Liver (tissue), 9 donors: ENCODE results near the gene KIF11. TPM values are rescaled to one million over a fixed set of nuclear protein-coding genes. Genes with fewer than 3 reads are reported as not detected.

Experiments
- DNase-seq: peaks from one replicate; pipeline ENCODE4 v3.0.0-alpha.2; 2017; ENCODE audit warnings: low spot score
- H3K27ac ChIP-seq, 2 donors: one replicate each; pipeline ENCODE4 v1.7.0; 2013; ENCODE audit warnings: inconsistent platforms in 2 of 2, low read length in 2 of 2, control low read depth in 1 of 2, low read depth in 1 of 2, mild to moderate bottlenecking in 1 of 2
- H3K27me3 ChIP-seq, 4 donors: one replicate each; pipeline versions ENCODE4 v1.6.1 to v1.7.0; 2013; ENCODE audit warnings: low read length in 3 of 4, inconsistent platforms in 1 of 4, mild to moderate bottlenecking in 1 of 4, moderate library complexity in 1 of 4; ENCODE audit not compliant: control insufficient read depth in 4 of 4, insufficient read depth in 4 of 4
- H3K36me3 ChIP-seq, 4 donors: one replicate each; pipeline versions ENCODE4 v1.6.1 to v1.7.0; 2013; ENCODE audit warnings: low read length in 3 of 4, mild to moderate bottlenecking in 3 of 4, low read depth in 1 of 4, moderate library complexity in 1 of 4; ENCODE audit not compliant: control insufficient read depth in 4 of 4, insufficient read depth in 3 of 4
- H3K4me1 ChIP-seq, 4 donors: one replicate each; pipeline versions ENCODE4 v1.6.1 to v1.7.0; 2013; ENCODE audit warnings: low read length in 3 of 4, mild to moderate bottlenecking in 3 of 4, moderate library complexity in 1 of 4; ENCODE audit not compliant: control insufficient read depth in 4 of 4, insufficient read depth in 4 of 4
- H3K4me3 ChIP-seq, 3 donors: one replicate each; pipeline versions ENCODE4 v1.6.1 to v1.7.0; 2013; ENCODE audit warnings: low read length in 3 of 3, control low read depth in 1 of 3, low read depth in 1 of 3, mild to moderate bottlenecking in 1 of 3
- H3K9ac ChIP-seq, 2 donors: one replicate each; pipeline ENCODE4 v1.7.0; 2013; ENCODE audit warnings: low read length in 2 of 2, mild to moderate bottlenecking in 2 of 2, moderate library complexity in 2 of 2, control low read depth in 1 of 2, low read depth in 1 of 2
- H3K9me3 ChIP-seq, 4 donors: one replicate each; pipeline versions ENCODE4 v1.6.1 to v1.7.0; 2013; ENCODE audit warnings: low read length in 3 of 4; ENCODE audit not compliant: control insufficient read depth in 4 of 4
- CTCF ChIP-seq: fragments of 150-350 bp; IDR thresholded peaks from 2 replicates; pipeline ENCODE4 v1.5.1; 2017; ENCODE audit warnings: improper control_type of control experiment, low read depth, low read length; ENCODE audit not compliant: missing input control
- EGR1 ChIP-seq, 2 donors: IDR thresholded peaks; 2 replicates each; pipeline ENCODE4 v1.6.1; 2016 to 2018; ENCODE audit warnings: antibody characterized with exemption in 2 of 2, low read depth in 2 of 2
- FOXA1 ChIP-seq: IDR thresholded peaks from 2 replicates; pipeline ENCODE4 v1.6.1; 2016; ENCODE audit warnings: antibody characterized with exemption
- GABPA ChIP-seq, 2 donors: IDR thresholded peaks in 1 of 2; conservative IDR thresholded peaks in 1 of 2; 2 replicates each; pipeline ENCODE4 v1.6.1; 2016; ENCODE audit warnings: antibody characterized with exemption in 2 of 2, mild to moderate bottlenecking in 1 of 2, moderate library complexity in 1 of 2
- HNF4A ChIP-seq, 2 donors: conservative IDR thresholded peaks; 2 replicates each; pipeline ENCODE4 v1.6.1; 2016; ENCODE audit warnings: antibody characterized with exemption in 2 of 2, mild to moderate bottlenecking in 2 of 2
- HNF4G ChIP-seq: IDR thresholded peaks from 2 replicates; pipeline ENCODE4 v1.6.1; 2016; ENCODE audit warnings: antibody characterized with exemption
- JUND ChIP-seq, 2 donors: IDR thresholded peaks; 2 replicates each; pipeline ENCODE4 v1.6.1; 2016; ENCODE audit warnings: antibody characterized with exemption in 2 of 2
- MAX ChIP-seq: IDR thresholded peaks from 2 replicates; pipeline ENCODE4 v1.6.1; 2016; ENCODE audit warnings: antibody characterized with exemption
- RAD21 ChIP-seq, 2 donors: IDR thresholded peaks; 2 replicates each; pipeline ENCODE4 v1.6.1; 2016; ENCODE audit warnings: antibody characterized with exemption in 2 of 2, mild to moderate bottlenecking in 2 of 2
- REST ChIP-seq: IDR thresholded peaks from 2 replicates; pipeline ENCODE4 v1.6.1; 2016; ENCODE audit warnings: antibody characterized with exemption, mild to moderate bottlenecking
- SP1 ChIP-seq: IDR thresholded peaks from 2 replicates; pipeline ENCODE4 v1.6.1; 2018; ENCODE audit warnings: antibody characterized with exemption, mild to moderate bottlenecking
- TAF1 ChIP-seq: conservative IDR thresholded peaks from 2 replicates; pipeline ENCODE4 v1.6.1; 2016; ENCODE audit warnings: antibody characterized with exemption, mild to moderate bottlenecking
- YY1 ChIP-seq: IDR thresholded peaks from 2 replicates; pipeline ENCODE4 v1.6.1; 2016; ENCODE audit warnings: antibody characterized with exemption, mild to moderate bottlenecking
- ZBTB33 ChIP-seq: IDR thresholded peaks from 2 replicates; pipeline ENCODE4 v1.6.1; 2016; ENCODE audit warnings: antibody characterized with exemption
- WGBS: extraction: QIAGEN DNeasy Blood & Tissue Kit; methylation state at CpG from one replicate; pipeline ENCODE4 v1.1.7; 2013; 5-methylcytosine and 5-hydroxymethylcytosine counted together
- polyA plus RNA-seq, 2 donors: library from polyadenylated mRNA; stranded (reverse) in 1 of 2; unstranded in 1 of 2; fragments of 200-250 nt in 1 of 2; fragments of >200 nt in 1 of 2; fragmentation: Nextera tagmentation in 1 of 2; extraction: Ambion mirVana in 1 of 2; gene quantifications; one replicate each; pipeline versions ENCODE4 v1.2.1 to v1.2.3, GENCODE V29; 2013 to 2015
- total RNA-seq, 2 donors: library from RNA; depleted of rRNA; stranded (reverse); fragments of >200 nt; gene quantifications; one replicate each; pipeline ENCODE4 v1.2.3, GENCODE V29; 2014
- donor health status: healthy.
- donor health status: healthy.
- donor health status: healthy.
- donor health status: healthy.
- donor health status: healthy.

Gene KIF11
- total and polyA plus RNA-seq, 4 donors = 0.25 to 29.2 (median 0.58) TPM

DNA sequence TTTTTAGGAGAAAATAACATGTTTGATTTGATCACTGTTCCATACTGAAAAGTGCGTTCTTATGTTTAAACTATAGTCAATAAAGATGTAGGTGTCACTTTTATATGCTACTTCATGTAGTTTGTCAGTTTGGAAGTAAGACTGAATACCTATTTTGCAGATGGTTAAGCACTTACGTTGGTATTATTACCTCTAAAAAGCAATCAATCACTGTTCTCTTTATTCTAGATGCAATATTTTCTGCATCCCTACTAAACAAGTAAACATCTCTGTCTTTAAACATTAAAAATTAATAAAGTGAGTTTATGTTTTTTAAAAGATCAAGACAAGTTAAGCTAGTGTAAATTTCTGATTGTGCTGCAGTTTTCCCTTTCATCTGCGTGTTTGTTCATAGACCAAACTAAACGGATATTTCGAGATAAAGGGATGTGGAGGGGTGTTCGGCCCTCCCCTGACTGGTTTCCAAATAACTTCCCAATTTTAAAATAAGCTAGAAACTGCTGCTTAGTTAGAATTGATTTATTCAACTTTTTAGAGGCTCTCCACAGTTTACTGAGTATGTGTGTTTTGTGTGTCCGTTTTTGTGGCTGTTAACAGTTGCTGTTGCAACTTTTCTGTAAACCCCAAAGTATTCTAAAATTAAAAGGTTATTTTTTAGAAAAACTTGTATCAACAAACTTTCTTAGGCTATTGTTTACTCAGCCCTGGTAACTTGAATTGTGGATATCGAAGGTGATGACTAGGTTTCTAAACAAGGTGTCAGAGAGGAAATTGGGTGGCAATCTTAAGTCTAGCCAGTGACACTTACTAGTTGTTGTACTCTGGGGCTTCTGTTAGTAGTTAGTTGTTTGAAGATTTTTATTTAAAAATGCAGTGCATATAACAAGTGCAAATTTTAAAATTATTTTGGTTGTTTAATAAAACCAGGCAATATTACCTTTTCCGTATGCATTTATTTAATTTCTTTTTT is 974 bp downstream of the KIF11 start:
- no peak for TF ChIP-seq JUND (IDR thresholded peaks at IDR 0.05)
- TF ChIP-seq REST = no peak
- H3K4me1 ChIP-seq = peaks cover 2 to 21% (median 11%) of the 10 kb centered on the region in 4 donors
- H3K36me3 ChIP-seq = no peaks in the 10 kb centered on the region
- WGBS = 19% methylated on average over 9 of the region's 9 CpGs
- peak overlapping the region in 2 of 3 donors; percentile 73 to 90 for H3K4me3 ChIP-seq
- H3K27me3 ChIP-seq = no peaks in the 10 kb centered on the region
- H3K27ac ChIP-seq = no peak overlapping the region
- peak overlapping the region in 1 of 2 donors; percentile 24 for H3K9ac ChIP-seq
- H3K9me3 ChIP-seq = no peaks in the 10 kb centered on the region
- DNase-seq = no peak

GRCh38 chr10:92595505-92595904 is 2.6 kb downstream of the KIF11 start:
- Histone ChIP-seq H3K4me3 (no peak overlapping the region), H3K4me1 (peaks cover 2 to 21% (median 11%) of the 10 kb centered on the region in 4 donors), H3K27ac (no peak overlapping the region), H3K9ac (no peak overlapping the region), H3K9me3 (no peaks in the 10 kb centered on the region), H3K36me3 (no peaks in the 10 kb centered on the region), H3K27me3 (no peaks in the 10 kb centered on the region)
- 95% methylated on average over 2 of the region's 2 CpGs for WGBS
- TF ChIP-seq MAX = no peak
- no peak for DNase-seq

DNA sequence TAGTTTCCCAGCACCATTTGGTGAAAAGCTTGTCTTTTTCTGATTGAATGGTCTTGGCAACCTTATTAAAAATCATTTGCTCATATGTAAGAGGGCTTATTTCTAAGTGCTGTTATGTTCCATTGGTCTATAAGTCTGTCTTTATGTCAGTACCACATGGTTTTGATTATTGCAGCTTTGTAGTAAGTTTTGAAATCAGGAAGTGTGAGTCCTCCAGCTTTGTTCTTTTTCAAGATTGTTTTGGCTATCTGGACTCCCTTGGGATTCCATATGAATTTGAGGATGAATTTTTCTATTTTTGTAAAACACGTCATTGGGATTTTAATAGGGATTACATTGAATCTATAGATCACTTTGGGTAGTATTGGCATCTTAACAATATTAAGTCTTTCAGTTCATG is 5.4 kb downstream of the KIF11 start:
- 98% methylated on average over 1 of the region's 1 CpG for WGBS
- no peaks in the 10 kb centered on the region for H3K36me3 ChIP-seq
- H3K27ac ChIP-seq = no peak overlapping the region
- H3K4me3 ChIP-seq = no peak overlapping the region
- H3K9ac ChIP-seq = no peak overlapping the region
- no peaks in the 10 kb centered on the region for H3K9me3 ChIP-seq
- DNase-seq = no peak
- H3K4me1 ChIP-seq = peaks cover 0 to 4% (median 3%) of the 10 kb centered on the region in 4 donors
- H3K27me3 ChIP-seq = no peaks in the 10 kb centered on the region
- no peak for TF ChIP-seq ZBTB33
- TF ChIP-seq HNF4A (conservative IDR thresholded peaks at IDR 0.05) = no peak
- no peak for TF ChIP-seq YY1
- no peak for TF ChIP-seq MAX
- no peak for TF ChIP-seq FOXA1
- TF ChIP-seq EGR1 (IDR thresholded peaks at IDR 0.05; ENCODE audit: low read depth in 2 of 2) = no peak
- TF ChIP-seq RAD21 (IDR thresholded peaks at IDR 0.05) = no peak
- no peak for TF ChIP-seq REST
- no peak for TF ChIP-seq TAF1
- no peak for TF ChIP-seq HNF4G
- TF ChIP-seq SP1 = no peak
- no peak for TF ChIP-seq CTCF
- no peak for TF ChIP-seq JUND (IDR thresholded peaks at IDR 0.05)
- no peak for TF ChIP-seq GABPA (IDR thresholded peaks at IDR 0.05 in 1 of 2, conservative IDR thresholded peaks at IDR 0.05 in 1 of 2)
